Right hindlimb (tissue), 1 donor: ENCODE measurements around the gene FXYD1.
"Not testable (repeated sequence)": the region's sequence is repeated elsewhere in the genome, so short reads cannot be mapped to it uniquely, and the experiment has no call there.

Source experiments
- DNase-seq: peaks from one replicate; pipeline ENCODE4 v3.0.0-alpha.2; 2018

The FXYD1 gene

DNA sequence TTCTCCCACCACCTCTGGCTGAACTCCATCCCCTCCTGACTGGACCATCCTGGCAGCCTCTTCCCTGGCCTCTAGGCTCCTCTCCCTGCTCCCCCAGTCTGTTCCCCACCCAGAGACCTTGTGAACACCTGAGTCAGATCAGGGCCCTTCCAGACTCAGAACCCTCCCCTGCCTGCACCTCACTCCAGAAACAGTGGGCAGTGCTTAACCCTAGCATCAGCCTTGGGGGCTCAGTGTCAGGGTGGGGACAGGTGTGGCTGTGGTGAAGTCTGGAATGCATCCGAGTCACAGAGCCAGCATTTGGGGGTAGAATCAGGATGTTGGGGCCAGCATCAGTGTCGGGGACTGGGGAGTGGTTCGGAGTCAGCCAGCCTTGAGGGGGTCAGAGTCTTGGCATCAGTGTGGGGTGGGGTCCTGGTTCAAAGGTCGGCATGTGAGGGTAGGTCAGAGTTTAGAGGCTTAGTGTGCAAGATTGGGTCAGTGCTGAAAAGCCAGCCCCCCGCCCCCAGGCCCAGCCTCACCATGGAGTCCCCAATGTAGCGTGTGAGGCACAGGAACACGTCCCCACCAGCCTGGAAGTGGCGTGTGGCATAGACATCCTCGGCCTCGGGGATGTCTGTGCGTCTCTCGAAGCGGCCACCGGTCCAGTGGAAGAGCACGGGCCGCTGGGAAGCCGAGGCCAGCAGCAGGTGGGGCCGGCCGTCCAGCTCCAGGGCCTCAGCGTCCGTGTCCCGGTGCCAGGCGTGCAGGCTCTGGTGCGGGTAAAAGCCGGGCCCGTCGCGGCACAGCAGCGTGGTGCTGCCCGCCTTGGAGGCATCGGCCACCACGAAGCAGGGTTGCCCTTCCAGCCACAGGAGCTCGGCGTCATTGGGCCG lies 12.6 kb upstream of the FXYD1 start:
- no peak for DNase-seq

DNA sequence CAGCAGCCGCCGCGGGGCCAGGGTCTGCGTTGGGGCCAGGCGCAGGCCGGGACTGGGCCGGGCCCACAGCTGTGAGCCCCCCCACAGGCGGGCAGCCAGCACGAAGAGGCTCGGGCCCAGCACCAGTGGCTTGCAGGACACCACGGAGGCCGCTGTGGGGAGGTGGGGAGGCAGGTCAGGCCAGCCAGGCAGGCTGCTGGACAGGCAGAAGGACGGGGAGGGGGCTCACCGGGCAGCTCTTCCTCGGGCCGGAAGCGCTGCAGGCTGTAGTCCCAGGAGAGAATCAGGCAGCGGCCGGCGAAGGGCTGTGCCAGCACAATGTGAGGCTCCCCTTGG lies 12.0 kb upstream of the FXYD1 start:
- peak; percentile 64 for DNase-seq

DNA sequence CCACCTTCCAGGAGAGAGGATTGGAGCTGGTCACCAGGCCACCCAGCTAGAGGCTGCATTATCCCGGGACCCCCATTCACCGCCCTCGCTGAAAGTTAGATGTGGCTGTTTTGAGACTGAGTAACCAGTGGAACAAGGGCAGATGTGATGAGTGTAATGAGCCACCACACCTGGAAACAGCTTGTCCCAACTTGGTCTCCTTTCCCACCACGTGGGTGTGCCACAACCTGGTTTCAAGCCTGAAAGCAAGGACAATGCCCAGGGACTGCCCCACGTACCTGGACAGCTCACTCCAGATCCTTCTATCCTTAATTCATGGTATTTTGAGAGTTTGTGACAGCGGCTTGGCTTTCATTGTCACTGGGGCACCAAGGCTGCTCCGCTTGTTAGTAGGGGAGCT lies 10.8 kb upstream of the FXYD1 start:
- no peak for DNase-seq

DNA sequence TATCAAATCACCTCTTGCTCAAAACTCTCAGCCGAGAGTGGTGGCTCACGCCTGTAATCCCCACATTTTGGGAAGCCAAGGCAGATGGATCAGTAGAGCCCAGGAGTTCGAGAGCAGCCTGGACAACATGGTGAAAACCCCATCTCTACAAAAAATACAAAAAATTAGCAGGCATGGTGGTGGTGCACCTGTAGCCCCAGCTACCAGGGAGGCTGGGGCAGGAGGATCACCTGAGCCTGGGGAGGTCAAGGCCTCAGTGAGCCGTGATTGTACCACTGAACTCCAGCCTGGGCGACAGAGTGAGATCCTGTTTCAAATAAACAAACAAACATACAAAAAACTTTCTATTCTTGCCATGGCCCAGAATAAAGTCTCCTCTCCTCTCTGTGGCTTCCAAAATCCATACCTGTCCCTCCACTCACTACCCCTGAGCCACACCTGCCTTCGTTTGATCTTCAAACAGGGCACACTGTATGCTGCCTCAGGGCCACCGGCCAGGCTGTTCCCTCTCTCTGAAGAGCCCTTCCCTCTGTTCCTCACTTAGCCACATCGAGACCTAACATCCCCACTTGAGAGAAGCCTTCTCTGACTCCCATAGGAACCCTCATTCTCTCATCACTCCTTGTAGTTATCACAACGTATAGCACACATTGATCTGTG lies 10.1 kb upstream of the FXYD1 start:
- no peak for DNase-seq

DNA sequence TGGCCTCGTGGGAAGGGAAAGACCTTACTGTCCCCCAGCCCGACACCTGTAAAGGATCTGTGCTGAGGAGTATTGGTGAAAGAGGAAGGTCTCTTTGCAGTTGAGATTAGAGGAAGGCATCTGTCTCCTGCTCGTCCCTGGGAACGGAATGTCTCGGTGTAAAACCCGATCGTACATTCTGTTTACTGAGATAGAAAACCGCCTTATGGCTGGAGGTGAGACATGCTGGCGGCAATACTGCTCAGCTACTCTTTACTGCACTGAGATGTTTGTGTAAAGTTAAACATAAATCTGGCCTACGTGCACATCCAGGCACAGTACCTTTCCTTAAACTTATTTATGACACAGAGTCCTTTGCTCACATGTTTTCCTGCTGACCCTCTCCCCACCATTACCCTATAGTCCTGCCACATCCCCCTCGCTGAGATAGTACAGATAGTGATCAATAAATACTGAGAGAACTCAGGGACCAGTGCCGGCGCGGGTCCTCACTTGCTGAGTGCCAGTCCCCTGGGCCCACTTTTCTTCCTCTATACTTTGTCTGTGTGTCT lies 8.8 kb upstream of the FXYD1 start:
- not testable (repeated sequence) for DNase-seq

DNA sequence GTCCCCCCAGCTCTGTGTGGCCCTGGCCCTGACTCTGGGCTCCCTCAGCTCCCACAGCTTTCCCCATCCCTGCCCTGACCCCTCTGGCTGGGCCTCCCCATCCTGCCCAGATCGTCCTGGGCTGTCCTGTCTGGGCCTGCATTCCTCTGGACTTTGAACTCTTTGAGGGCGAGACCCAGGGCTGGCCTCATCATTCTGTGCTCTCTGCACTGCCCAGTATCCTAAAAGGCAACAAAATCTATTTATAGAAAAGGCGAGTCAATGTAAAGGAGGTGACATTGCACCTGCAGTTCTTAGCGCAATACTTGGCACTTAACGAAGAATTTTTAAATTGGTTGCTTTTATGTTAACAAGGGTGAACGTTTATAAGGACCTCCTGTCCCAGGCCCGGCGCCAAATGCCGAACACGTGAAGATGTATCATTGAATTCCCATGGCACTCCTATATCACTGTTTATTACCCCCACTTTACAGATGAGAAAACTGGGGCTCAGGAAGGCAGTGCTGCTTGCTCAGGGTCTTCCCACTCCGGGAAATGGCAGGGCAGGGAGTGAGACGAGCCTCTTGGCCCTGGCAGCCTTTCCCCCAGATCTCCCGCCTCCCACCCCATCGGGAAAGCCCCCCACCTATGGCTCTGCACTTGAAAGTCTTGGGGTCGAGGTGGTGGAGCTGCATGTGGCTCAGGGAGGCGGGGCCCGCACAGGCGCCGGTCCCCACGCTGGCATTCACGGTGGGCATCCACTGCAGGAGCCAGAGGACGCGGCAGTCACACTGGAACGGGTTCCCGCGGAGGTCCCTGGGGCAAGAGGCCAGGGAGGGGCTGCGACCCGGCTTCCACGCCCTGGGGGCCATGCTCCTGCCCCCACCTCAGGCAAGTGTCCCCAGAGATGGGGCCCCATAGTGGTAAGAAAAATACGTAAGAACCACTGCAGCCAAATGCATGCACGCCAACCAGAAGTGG lies 7.6 kb upstream of the FXYD1 start:
- no peak for DNase-seq

DNA sequence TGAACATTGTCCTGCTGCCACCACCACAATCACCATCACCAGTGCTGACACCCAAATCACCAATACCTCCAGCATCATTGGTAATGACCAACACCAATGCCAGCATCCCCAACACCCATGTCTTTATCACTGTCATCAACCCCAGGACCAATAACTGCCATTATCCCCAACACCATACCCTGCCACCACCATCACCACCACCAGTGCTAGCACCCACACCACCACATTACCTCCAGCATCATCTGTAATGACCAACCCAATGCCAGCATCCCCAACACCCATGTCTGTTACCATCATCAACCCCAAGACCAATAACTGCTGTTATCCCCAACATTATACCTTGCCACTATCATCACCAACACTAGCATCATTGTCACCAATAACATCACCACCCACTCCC lies 6.4 kb upstream of the FXYD1 start:
- no peak for DNase-seq

DNA sequence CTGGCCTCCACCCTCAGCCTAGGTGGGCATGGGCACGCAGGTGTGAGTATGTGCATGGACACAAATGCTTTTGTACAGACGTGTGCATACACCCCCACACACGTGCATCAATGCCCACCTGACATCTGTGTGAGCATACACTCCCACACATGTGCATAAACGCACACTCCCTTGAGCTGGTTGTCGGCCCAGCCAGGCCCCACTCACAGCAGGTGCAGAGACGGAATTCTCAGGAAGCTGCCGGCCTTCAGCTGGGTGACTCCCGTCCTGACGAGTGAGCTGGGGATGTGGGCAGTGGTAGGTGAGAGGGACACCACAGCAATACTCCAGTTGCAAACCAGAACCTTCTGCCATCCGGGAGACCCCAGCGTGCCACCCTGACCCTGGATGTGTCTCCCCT lies 4.8 kb upstream of the FXYD1 start:
- no peak for DNase-seq

DNA sequence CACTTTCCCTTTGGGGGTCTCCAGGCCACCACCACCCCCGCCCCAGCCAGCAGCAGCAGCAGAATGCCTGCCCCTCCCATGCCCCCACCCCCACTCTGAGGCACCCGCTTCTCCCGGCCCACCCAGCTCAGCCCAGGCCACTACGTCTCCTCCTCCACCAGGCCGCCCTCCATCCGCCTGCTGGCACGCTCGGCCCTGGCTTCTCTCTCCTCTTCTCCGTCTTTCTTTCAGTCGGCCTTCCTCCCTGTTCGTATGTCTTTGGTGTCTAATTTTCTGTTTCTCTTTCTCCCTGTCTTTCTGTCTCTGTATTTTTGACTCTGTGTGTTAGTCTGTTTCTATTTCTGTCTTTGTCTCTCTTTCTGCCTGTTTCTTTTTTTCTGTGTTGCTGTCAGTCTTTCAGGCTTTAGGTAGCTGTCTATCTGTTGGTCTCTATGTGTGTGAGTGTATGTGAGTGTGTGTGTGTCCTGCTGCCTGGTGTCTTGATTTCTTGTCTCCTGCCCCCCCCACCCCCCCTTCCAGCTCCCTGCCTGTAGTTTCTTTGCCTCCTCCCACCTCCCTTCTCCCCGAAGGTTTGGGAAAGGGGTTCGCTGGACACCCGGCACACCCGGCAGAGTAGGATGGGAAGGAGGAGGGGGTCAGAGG lies 3.9 kb upstream of the FXYD1 start, which contains the start of gene LGI4:
Gene LGI4, minus strand, starts transcription at position 459 of the 642 bp plus-strand sequence. Its CDS starts 379 bp downstream, at position 80.
- DNase-seq: no peak

DNA sequence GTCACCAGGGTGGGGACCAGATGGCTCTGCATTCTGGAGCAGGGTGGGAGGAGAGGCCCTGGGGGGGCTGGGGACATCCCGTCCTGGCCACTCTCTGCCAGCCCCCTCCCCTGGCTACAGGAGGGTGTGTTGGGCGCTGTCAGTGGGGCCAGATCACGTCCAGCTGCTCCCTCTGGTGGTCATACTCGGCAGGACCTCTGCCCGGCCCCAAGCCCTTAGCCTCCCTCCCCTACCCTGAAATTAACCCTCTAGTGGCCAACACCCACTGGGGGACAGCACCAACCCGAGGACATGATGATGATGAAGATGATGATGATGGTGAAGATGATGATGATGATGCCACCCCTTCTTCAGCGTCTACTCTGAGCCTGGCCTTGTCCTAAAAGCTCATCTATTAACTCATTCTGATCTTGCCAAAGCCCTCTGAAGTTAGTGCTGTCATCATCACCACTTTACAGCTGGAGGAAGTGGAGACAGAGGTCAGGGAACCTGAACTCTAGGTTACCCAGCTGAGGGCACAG lies 3.2 kb upstream of the FXYD1 start:
- DNase-seq: peak; percentile 90

DNA sequence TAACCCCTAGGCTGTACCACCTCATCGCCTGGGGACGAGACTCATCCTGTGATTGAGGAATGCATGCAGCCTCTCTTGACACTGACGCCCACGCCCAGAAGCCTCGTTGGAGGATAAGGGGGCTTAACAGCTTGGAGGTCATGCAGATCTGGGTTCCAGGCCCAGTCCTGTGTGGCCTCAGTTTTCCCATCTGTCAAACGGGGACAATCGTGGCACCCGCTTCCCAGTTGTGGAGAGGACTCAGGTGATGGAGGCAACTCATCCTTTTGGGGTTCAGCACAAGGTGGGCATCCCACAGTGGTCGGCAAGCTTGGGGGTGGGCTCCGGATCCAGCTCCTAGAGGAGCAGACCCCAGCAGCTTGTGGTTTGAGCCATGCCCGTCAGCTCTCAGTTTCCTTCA lies 2.4 kb upstream of the FXYD1 start:
- DNase-seq: no peak

DNA sequence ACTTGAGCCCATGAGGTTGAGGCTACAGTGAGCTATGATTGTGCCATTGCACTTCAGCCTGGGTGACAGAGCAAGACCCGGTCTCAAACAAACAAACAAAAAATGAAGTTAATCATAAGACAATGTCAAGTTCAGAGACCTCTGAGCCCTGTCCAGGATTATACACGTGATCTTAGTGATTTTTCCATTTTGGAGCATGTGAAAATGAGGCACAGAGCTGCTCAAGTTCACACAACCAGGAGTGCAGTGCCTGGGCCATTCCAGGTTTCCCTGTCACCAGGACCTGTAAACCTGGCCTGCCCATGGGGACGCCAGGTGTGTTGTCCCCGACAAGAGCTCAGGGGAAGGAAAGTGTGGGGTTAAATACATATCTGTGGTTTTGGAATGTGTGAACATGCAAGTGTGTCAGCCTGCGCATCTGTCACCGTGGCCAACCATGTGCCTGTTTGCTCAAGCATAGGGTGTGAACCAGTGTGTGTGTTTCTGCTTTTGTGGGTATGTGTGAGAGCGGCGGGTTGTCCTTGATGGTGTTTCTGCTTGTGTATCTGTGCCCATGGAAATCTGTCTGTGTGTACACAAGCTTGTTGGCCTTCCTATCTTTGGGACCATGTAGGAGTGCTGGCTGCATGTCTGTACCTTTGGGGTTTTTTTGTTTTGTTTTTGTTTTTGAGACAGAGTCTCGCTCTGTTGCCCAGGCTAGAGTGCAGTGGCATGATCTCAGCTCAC lies 1.5 kb upstream of the FXYD1 start:
- no peak for DNase-seq

DNA sequence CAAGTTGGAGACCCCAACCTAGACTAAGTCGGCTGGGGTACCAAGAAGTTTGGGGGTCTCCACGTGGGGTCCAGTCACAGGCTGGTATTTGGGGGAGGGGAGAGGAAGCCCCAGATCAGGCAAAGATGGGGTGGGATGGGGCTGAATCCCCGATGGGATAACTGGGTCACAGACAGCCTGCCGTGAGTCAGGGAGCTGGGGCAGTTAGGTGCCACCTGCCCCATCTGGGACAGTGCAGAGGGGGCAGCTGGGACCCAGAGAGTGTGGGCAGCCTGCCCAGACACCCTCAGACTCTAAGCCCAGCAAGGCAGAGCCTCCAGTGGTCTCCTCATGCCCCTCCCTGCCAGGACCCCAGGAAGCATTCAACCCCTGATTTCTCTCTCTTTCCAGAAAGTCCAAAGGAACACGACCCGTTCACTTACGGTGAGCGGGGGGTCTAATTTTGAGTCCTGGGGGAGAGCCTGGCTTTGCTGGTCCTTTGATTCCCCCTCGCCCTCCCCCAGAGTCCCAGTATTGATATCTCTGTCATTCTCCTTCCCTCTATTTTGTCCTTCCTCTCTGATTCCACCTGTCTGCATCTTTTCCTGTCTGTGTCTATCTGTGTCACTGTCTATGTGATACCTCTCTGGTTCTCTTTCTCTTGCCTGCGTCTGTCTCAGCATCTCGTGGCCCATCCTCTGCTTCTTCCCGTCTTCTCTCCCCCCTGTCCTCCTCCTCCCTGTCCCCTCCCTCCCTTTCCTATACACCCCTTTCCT lies 1.8 kb downstream of the FXYD1 start:
- no peak for DNase-seq

DNA sequence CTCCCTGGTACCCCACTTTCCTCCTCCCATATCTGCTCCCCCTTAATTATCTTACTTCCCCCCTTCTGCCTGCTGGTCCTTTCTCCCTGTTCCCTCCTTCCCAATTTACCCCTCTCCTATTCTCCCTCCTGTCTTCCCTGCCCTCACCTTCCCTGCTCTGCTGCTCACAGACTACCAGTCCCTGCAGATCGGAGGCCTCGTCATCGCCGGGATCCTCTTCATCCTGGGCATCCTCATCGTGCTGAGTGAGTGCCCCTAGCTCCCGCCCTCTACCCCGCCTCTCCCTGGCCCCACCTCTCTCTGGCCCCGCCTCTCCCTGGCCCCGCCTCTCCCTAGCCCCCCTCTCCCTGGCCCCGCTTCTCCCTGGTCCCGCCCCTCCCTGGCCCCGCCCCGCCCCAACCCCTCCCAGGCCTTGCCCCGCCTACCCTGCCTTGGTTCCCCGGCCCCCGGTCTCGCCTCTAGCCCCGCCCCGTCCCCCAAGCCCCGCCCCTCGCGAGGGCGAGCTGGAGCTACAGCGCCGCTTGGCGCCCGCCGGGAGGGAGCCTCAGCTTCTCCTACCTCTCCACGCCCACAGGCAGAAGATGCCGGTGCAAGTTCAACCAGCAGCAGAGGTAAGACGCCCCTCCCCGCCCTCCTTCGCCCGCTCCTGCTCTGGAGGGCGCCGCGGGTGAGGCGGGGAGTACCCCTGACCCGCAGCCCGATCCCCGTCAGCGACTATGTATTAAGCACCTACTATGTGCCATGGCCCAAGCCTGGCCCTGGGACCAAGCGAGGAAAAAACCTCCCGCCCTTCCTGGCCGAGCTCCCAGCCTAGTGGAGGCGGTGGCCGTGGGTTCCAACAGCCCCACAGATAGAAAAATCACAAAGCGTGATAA lies 2.6 kb downstream of the FXYD1 start:
- DNase-seq: peak; percentile 92

DNA sequence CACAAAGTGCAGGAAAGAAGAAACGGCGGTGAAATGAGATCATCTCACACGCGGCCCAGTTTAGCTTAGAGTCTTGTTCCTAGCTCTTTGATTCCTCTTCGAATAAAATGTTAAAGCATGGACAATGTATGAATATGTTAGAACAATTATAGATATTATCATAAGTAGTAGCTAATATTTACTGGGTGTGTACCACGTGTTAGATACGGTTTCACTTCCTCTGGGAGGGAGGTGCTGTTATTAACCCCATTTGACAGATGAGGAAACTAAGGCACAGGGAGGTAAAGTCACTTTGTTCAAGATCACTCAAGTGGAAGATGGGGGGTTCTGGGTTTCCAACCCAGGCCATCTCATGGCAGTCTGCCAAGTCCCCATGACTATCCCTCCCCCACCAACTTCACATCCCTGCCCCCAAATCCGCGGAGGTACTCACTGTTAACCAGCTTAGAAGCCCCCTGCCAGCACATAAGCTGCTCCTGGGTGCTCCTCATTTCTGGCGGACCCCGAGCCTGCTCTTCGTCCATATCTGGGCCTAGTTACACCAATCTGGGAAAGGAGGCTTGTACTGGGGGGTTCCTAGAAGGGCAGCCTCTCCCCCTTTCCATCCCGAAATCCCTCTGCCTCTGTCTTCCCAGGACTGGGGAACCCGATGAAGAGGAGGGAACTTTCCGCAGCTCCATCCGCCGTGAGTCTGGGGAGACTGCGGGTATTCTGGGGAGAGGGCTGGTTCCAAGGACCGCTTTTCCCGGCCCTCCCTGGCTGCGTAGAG lies 3.4 kb downstream of the FXYD1 start:
- DNase-seq: no peak

DNA sequence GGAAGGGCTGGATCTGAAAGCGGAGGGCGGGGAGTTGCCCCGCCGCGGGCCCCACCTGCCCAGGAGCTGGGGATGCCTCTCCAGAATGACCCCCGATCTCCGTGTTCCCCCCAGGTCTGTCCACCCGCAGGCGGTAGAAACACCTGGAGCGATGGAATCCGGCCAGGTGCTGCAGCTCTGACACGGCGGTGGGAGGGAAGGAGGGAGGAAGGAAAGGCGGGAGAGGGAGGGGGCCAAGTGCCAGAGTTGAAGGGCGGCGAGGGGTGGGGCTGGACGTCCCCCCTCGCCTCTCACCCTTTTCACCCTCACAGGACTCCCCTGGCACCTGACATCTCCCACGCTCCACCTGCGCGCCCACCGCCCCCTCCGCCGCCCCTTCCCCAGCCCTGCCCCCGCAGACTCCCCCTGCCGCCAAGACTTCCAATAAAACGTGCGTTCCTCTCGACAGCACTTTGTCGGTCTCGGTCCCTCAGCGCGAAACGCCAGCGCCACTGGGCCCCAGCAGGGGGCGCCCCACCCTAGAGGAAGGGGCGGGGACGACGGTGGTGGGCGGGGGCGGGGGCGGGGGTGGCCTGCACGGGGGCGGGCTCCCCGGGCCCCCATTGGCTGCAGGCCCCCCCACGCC lies 4.1 kb downstream of the FXYD1 start:
- no peak for DNase-seq

DNA sequence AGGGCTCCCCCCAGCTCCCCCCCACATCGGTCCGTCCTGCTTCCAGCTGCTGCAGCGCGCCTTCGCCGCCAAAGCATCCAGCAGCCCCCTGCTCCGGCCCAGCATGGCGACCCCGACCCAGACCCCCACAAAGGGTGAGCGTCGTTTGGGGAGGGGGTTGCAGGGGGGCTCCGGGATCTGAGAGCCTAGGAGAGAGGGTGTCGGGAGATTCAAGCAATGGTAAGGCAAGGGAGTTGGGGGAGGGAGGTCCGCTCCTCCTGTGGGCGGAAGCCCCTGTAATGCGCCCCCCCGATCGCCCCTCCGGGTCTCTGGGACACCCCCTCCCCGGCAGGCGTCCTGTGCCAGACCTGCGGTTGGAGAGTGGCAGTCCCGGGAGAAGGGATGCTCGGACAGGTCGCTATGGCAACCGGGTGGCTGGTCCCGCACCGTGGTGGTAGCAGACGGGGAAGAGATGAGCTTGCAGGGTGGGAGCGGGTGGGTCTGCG lies 4.6 kb downstream of the FXYD1 start, which contains the start of gene FXYD7:
Gene FXYD7, plus strand, starts transcription at position 25 of the 485 bp plus-strand sequence. Its CDS starts 79 bp downstream, at position 104.
- DNase-seq: no peak

DNA sequence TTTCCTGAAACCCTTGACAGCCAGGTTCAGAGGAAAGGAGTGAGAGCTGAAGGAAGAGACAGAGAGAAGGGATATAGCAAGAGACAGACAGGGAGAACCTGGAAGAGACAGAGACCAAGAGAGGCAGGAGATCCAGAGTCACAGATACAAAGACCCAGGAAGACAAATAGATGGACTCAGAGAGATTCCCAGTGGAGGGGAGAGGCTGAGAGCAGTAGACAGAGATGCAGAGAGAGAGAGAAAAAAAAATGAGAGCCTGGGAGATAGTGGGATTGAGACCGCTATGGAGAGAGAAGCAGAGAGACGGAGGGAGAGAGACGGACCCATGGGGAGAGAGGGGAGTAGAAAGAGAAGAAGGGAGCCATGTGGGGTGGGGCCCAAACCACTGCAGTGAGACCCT lies 5.2 kb downstream of the FXYD1 start:
- no peak for DNase-seq
